Mononuclear cell (primary cell): Measurements from ENCODE around the gene TIGD3. TPM values are rescaled to one million over a fixed set of nuclear protein-coding genes. Genes with fewer than 3 reads are reported as not detected.

Experiments
- H3K27me3 ChIP-seq: 2 replicates; pipeline ENCODE4 v1.6.0; 2011; ENCODE audit warnings: low read length, control low read depth; ENCODE audit not compliant: insufficient read depth
- H3K4me1 ChIP-seq: 2 replicates; pipeline ENCODE4 v1.5.1; 2011; ENCODE audit warnings: mild to moderate bottlenecking, low read length, control low read depth; ENCODE audit not compliant: insufficient read depth
- H3K4me3 ChIP-seq: 2 replicates; pipeline ENCODE4 v1.5.1; 2011; ENCODE audit warnings: mild to moderate bottlenecking, low read length, moderate library complexity
- H3K9me3 ChIP-seq: 2 replicates; pipeline ENCODE4 v1.5.1; 2011; ENCODE audit warnings: low read depth, mild to moderate bottlenecking, control low read depth, low read length
- total RNA-seq: library from RNA; depleted of rRNA; stranded (reverse); fragments of >200 nt; gene quantifications from one replicate; pipeline ENCODE4 v1.2.3, GENCODE V29; 2012

Gene TIGD3
- total RNA-seq, 1 donor: 0.42 TPM

GRCh38 chr11:65376138-65376713 is 21.7 kb downstream of the TIGD3 start:
- H3K27me3 ChIP-seq: no peaks in the 10 kb centered on the region
- no peak overlapping the region for H3K4me3 ChIP-seq
- H3K4me1 ChIP-seq: peaks cover 24% of the 10 kb centered on the region
- H3K9me3 ChIP-seq: no peaks in the 10 kb centered on the region

- Histone ChIP-seq H3K27me3 (no peaks in the 10 kb centered on the region), H3K9me3 (no peaks in the 10 kb centered on the region), H3K4me1 (peaks cover 32% of the 10 kb centered on the region), H3K4me3 (no peak overlapping the region)
Measured at GRCh38 chr11:65377036-65377435, 22.5 kb downstream of the TIGD3 start.

GRCh38 chr11:65377777-65378176 is 23.2 kb downstream of the TIGD3 start:
- peaks cover 37% of the 10 kb centered on the region for H3K4me1 ChIP-seq
- H3K4me3 ChIP-seq: no peak overlapping the region

GRCh38 chr11:65378208-65378927 is 23.8 kb downstream of the TIGD3 start:
- peaks cover 43% of the 10 kb centered on the region for H3K4me1 ChIP-seq
- H3K9me3 ChIP-seq: no peaks in the 10 kb centered on the region
- no peaks in the 10 kb centered on the region for H3K27me3 ChIP-seq
- H3K4me3 ChIP-seq: no peak overlapping the region

More at GRCh38 chr11:65377777-65378176, 23.2 kb downstream of the TIGD3 start:
- H3K27me3 ChIP-seq: no peaks in the 10 kb centered on the region
- no peaks in the 10 kb centered on the region for H3K9me3 ChIP-seq

GRCh38 chr11:65378928-65379638 is 24.5 kb downstream of the TIGD3 start:
- Histone ChIP-seq H3K27me3 (no peaks in the 10 kb centered on the region), H3K4me1 (peaks cover 50% of the 10 kb centered on the region), H3K9me3 (no peaks in the 10 kb centered on the region), H3K4me3 (no peak overlapping the region)

- Histone ChIP-seq H3K27me3 (no peaks in the 10 kb centered on the region), H3K9me3 (no peaks in the 10 kb centered on the region), H3K4me3 (no peak overlapping the region), H3K4me1 (peaks cover 58% of the 10 kb centered on the region)
Measured at GRCh38 chr11:65379698-65380459, 25.3 kb downstream of the TIGD3 start.

GRCh38 chr11:65380460-65381119 is 26.0 kb downstream of the TIGD3 start:
- Histone ChIP-seq H3K4me3 (no peak overlapping the region), H3K9me3 (no peaks in the 10 kb centered on the region), H3K4me1 (peaks cover 65% of the 10 kb centered on the region), H3K27me3 (no peaks in the 10 kb centered on the region)

- H3K27me3 ChIP-seq: no peaks in the 10 kb centered on the region
- H3K9me3 ChIP-seq: no peaks in the 10 kb centered on the region
- H3K4me1 ChIP-seq: peaks cover 73% of the 10 kb centered on the region
- H3K4me3 ChIP-seq: peak overlapping the region; percentile 50
Measured at GRCh38 chr11:65381716-65382032, 27.1 kb downstream of the TIGD3 start.

GRCh38 chr11:65382033-65382803 is 27.7 kb downstream of the TIGD3 start, which contains the start of gene SLC25A45:
Gene SLC25A45 (minus strand): TSS chr11:65382646. CDS start chr11:65381951, 695 bp downstream.
- Histone ChIP-seq H3K9me3 (no peaks in the 10 kb centered on the region), H3K4me1 (peaks cover 77% of the 10 kb centered on the region), H3K27me3 (no peaks in the 10 kb centered on the region), H3K4me3 (peak within 1 kb of the TSS; percentile 50)

GRCh38 chr11:65382804-65383368 is 28.3 kb downstream of the TIGD3 start:
- H3K27me3 ChIP-seq: no peaks in the 10 kb centered on the region
- H3K9me3 ChIP-seq: no peaks in the 10 kb centered on the region
- peaks cover 77% of the 10 kb centered on the region for H3K4me1 ChIP-seq
- peak overlapping the region; percentile 50 for H3K4me3 ChIP-seq

GRCh38 chr11:65383778-65384177 is 29.2 kb downstream of the TIGD3 start:
- Histone ChIP-seq H3K4me1 (peaks cover 77% of the 10 kb centered on the region), H3K9me3 (no peaks in the 10 kb centered on the region), H3K27me3 (no peaks in the 10 kb centered on the region), H3K4me3 (no peak overlapping the region)

- Histone ChIP-seq H3K9me3 (no peaks in the 10 kb centered on the region), H3K4me1 (peaks cover 83% of the 10 kb centered on the region), H3K4me3 (no peak overlapping the region), H3K27me3 (no peaks in the 10 kb centered on the region)
Measured at GRCh38 chr11:65384301-65384889, 29.8 kb downstream of the TIGD3 start.

- H3K4me1 ChIP-seq: peaks cover 88% of the 10 kb centered on the region
- H3K4me3 ChIP-seq: peak within 1 kb of the TSS; percentile 72
- no peaks in the 10 kb centered on the region for H3K9me3 ChIP-seq
- H3K27me3 ChIP-seq: no peaks in the 10 kb centered on the region
Measured at GRCh38 chr11:65386307-65387140, 32.0 kb downstream of the TIGD3 start, which contains the start of gene FRMD8. Gene FRMD8 (plus strand): TSS chr11:65386637. CDS start chr11:65387037, 400 bp downstream.
